Measurements from ENCODE around the gene BUB3.

- TF ChIP-seq REST (IDR thresholded peaks at IDR 0.05; ENCODE audit: low read depth) (no peak), RAD21 (IDR thresholded peaks at IDR 0.05; ENCODE audit: low read depth) (no peak), MAX (IDR thresholded peaks at IDR 0.05) (no peak), TEAD4 (IDR thresholded peaks at IDR 0.05) (no peak), TAF1 (IDR thresholded peaks at IDR 0.05; ENCODE audit: low read depth) (no peak), FOXM1 (IDR thresholded peaks at IDR 0.05; ENCODE audit: borderline replicate concordance, low read depth) (no peak), EP300 (IDR thresholded peaks at IDR 0.05; ENCODE audit: borderline replicate concordance) (no peak), YY1 (IDR thresholded peaks at IDR 0.05; ENCODE audit: low read depth) (no peak), CREB1 (IDR thresholded peaks at IDR 0.05; ENCODE audit: low read depth) (no peak), CEBPB (IDR thresholded peaks at IDR 0.05) (no peak), EGR1 (IDR thresholded peaks at IDR 0.05) (no peak)
Observed at GRCh38 chr10:123150986-123151736, 3.0 kb upstream of the BUB3 start.

All from Ishikawa (cell line).